Transverse colon (tissue), 3 donors: ENCODE data around the gene NR1H2.

Source experiments
- POLR2A ChIP-seq: fragments of 450-650 bp; IDR thresholded peaks from one replicate; pipeline ENCODE4 v1.6.1; 2016; ENCODE audit warnings: antibody characterized with exemption, mild to moderate bottlenecking, moderate library complexity
- TF ChIP-seq, protein P1 (sequence below), 5 experiments: fragments of 200-600 bp in 3 of 5; fragments of 450-650 bp in 2 of 5; sonication (generic) in 3 of 5; IDR thresholded peaks; 1 replicate in 2 of 5; 2 replicates in 3 of 5; pipeline ENCODE4 v1.5.1; 2016 to 2017; ENCODE audit warnings: antibody characterized with exemption in 5 of 5, inconsistent platforms in 3 of 5, mild to moderate bottlenecking in 2 of 5, moderate library complexity in 1 of 5

DNA sequence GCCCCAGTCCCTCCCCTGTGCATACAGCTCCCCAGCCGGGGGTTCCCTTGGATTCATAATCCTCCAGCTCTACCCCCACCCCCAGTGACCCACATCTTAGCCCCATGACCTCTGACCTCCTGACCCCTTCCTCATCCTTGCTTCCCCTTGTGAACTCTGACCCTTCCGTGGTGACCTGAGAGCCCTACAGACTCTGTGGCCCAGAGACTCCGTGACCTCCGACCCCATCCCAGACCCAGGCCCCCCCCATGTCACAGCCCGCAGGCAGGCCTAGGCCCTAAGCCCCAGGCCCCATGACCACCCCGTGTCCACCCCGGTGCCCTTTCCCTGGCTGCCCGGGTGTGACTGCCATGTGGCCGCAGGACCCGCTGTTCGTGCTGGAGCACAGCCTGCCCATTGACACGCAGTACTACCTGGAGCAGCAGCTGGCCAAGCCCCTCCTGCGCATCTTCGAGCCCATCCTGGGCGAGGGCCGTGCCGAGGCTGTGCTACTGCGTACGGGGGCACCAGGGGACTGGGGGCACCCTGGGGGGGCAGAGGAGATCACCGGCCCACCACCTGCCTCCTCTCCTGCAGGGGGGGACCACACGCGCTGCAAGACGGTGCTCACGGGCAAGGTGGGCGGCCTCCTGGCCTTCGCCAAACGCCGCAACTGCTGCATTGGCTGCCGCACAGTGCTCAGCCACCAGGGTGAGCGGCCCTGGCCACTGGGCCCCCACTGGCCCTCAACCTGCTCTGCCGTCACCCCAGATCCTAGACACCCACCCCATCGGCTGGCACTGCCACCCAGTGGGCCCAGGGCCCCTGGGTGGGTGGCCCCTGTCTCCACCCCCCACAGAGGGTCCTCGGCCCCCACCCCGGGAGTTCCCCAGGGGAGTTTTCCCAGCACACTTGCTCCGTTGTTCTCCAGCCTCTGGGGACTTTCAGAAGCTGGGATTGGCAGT, 40.0 kb downstream of the NR1H2 start:
- TF ChIP-seq, protein P1, sequence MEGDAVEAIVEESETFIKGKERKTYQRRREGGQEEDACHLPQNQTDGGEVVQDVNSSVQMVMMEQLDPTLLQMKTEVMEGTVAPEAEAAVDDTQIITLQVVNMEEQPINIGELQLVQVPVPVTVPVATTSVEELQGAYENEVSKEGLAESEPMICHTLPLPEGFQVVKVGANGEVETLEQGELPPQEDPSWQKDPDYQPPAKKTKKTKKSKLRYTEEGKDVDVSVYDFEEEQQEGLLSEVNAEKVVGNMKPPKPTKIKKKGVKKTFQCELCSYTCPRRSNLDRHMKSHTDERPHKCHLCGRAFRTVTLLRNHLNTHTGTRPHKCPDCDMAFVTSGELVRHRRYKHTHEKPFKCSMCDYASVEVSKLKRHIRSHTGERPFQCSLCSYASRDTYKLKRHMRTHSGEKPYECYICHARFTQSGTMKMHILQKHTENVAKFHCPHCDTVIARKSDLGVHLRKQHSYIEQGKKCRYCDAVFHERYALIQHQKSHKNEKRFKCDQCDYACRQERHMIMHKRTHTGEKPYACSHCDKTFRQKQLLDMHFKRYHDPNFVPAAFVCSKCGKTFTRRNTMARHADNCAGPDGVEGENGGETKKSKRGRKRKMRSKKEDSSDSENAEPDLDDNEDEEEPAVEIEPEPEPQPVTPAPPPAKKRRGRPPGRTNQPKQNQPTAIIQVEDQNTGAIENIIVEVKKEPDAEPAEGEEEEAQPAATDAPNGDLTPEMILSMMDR (IDR thresholded peaks at IDR 0.05): no peak
- TF ChIP-seq POLR2A: no peak
